G401.6 (cell line): ENCODE data around the gene VAC14.

Experiments
- FAIRE-seq: peaks from 2 replicates; lab custom pipeline; 2012; peaks lifted over from hg19 to GRCh38; lab: Jason Lieb, UNC

VAC14 gene

DNA sequence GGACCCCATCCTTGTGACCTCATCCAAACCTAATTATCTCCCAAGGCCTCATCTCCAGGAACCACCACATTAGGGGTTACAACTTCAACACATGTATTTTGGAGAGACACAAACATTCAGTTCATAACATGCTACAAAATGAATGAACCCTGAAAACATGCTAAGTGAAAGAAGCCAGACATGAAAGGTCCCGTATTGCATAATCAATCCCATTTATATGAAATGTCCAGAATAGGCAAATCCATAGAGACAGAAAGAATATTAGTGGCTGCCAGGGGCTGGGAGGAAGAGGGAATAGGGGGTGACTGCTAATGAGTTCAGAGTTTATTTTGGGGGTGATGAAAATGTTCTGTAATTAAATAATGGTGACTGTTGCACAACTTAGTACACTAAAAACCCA, 158.3 kb downstream of the VAC14 start:
- FAIRE-seq = no peak

DNA sequence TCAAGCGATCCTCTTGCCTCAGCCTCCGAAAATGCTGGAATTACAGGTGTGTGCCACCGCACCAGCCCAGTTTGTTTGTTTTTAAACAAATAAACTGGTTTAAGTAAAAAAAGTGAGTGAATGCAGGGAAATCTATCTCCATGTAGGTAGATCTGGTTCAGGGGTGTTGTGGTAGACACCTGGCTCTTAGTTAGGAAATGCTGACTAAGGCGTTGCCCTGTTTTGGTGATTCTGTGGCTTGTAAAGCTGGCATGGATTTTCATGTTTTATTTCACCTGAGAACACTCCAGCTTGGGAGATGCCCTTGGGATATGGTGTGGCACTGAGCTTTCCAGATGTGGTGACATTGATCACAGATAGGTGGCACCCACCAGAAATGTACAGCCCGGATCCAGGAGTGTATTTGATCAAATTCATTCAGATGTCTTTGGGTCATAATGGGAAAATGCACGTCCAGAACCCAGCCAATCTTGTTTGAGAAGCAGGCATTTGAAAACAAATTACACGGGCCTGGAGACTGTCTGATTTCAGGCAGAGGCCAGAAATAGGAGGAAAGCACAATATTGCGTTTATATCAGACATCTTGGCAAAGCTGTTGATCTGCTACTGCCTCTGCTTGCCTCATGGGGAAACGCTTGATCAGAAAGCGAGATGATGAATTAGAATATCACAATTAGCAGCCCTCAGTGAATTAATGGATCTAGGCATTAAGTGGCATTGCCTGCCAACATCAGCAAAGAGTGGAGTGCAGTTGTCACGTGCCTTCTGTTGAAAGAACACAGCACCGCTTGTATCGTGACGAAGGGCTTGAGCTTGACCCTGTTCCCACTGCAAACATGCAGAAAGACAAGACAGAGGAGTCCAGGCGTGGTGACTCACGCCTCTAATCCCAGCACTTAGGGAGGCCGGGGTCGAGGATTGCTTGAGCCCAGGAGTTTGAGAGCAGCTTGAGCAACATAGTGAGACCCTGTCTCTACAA, 161.9 kb downstream of the VAC14 start:
- no peak for FAIRE-seq
